Stimulated activated naive CD4-positive, alpha-beta T cell (primary cell): ENCODE measurements around the gene CTXND2.

Experiments used
- DNase-seq, 6 experiments: peaks; one replicate each; lab custom pipeline; 2025; lab: John Stamatoyannopoulos, UW

Gene CTXND2

GRCh38 chr1:150961756-150962155, 74.8 kb downstream of the CTXND2 start:
- DNase-seq: no peak
